ENCODE measurements around the gene EARS2. TPM values are rescaled to one million over a fixed set of nuclear protein-coding genes. Genes with fewer than 3 reads are reported as not detected.

The EARS2 gene
- total RNA-seq, result 10 to 100 TPM; 45.8 to 57.9 TPM

DNA sequence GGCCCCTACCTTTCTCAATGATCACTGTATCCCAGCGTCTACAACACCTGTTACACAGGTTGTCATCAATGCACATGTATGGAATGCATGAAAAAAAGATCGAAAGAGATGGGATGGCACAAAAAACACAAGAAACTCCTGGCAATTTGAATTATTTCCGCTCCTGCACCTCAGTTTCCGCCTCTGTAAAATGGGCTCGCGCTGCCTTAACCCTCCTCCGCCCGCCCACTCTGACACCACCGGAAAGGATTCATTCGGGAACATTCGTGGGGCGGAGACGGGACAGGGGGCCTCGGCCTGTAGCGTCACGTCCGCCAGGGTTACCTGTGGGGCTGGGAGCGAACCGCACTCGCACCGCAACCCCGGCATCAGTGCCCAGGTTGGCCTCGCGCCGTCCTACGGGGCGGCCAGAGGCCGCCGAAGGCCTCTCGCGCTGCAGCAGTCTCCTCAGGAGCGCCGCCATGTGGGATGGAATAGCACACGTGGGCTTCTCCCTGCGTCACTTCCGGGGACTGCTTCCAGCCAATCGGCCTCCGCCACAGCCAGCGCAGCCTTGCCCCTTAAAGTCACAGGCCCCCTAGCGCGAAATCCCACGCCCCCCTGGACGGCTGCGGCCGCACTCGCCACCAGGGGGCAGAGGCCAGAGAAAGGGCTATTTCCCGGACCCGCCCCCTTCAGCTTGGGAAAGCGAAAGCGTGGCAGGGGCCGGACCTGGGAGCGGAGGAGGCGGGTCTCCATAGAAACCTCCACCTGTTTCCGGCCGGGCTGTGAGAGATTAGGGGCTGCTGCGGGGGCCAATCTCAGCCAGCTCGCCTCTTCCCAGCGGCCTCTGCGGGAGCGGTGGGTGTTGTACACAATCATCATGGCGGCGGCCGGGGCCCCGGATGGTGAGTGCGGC lies at the start of gene EARS2, which contains the start of gene UBFD1:
TSS of gene EARS2 (minus strand) at position 470 of the 898 bp plus-strand sequence. CDS start at position 463, 7 bp downstream.
TSS of gene UBFD1 (plus strand) at position 847 of the 898 bp plus-strand sequence. CDS start at position 863, 16 bp downstream.

GRCh38 chr16:23595951-23596720 lies 39.0 kb upstream of the EARS2 start, which contains the start of gene NDUFAB1:
Gene NDUFAB1 (minus strand): TSS chr16:23596316. CDS start chr16:23596290, 26 bp downstream.

DNA sequence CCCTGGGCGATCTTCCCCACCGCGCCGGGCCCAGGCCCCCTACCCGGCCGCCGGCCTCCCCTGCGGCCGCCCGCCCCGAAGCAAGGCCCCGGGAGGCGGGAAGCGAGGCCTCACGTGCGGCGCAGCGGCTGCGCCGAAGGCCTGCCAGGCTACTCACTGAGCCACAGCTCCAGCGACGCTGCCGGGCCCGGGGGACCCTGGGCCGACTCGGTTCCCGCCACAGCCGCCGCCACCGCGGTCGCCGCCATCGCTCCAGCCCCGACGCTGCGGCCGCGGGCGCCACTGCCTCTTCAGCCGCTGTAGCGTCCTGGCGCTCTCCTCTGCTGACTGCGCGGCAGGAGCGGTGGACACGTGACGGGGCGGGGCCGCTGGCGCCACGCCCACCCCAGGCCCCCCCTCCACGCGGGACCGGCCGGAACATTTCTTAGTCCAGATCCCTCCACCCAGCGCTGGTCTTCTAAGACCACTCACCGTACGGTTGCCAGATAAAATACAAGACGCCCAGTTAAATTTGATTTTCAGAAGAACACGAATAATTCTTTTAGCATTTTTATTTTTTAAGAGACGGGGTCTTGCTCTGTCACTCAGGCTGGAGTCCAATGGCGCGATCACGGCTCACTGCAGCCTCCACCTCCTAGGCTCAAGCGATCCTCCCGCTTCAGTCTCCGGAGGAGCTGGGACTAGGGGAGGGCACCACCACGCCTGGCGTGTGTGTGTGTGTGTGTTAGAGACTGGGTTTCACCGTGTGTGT lies 46.8 kb downstream of the EARS2 start, which contains the start of gene GGA2:
TSS of gene GGA2 (minus strand) at position 331 of the 751 bp plus-strand sequence. CDS start at position 248, 83 bp downstream.

Other genes starting within 250 kb of the EARS2 start
- 10 to 100 TPM; 18.6 to 21.7 TPM for gene COG7, start 104.2 kb downstream of the EARS2 start, total RNA-seq
- 10 to 100 TPM; 28.2 to 41.6 TPM for gene GGA2, start 46.9 kb downstream of the EARS2 start, total RNA-seq
- gene UBFD1, start 377 bp upstream of the EARS2 start, total RNA-seq, result 10 to 100 TPM; 86.7 to 93.2 TPM
- 100 to 1,000 TPM; 102 to 142 TPM for gene NDUFAB1, start 39.0 kb upstream of the EARS2 start, total RNA-seq
- gene PALB2, start 84.0 kb upstream of the EARS2 start, total RNA-seq, result 10 to 100 TPM; 17.9 to 23.3 TPM
- gene DCTN5, start 84.1 kb upstream of the EARS2 start, total RNA-seq, result 10 to 100 TPM; 48.2 to 62.6 TPM
- gene PLK1, start 121.5 kb upstream of the EARS2 start, total RNA-seq, result 10 to 100 TPM; 31.3 to 61.6 TPM
- gene ERN2, start 155.9 kb upstream of the EARS2 start, total RNA-seq, result not detected
- gene CHP2, start 197.7 kb upstream of the EARS2 start, total RNA-seq, result not detected

Data from melanocyte of skin (primary cell).